HepG2 (cell line): ENCODE data around the gene RASSF4. TPM values are rescaled to one million over a fixed set of nuclear protein-coding genes. Genes with fewer than 3 reads are reported as not detected.

ENCODE experiments used
- ATAC-seq: fragments of 200-7000 bp; cut with Tn5 transposase; 3 replicates; pipeline ENCODE4 v1.9.1; 2020; ENCODE audit warnings: mild to moderate bottlenecking, moderate library complexity
- BruUV-seq: library from RNA; stranded (reverse); fragments of 400-500 nt; replicated peaks from 2 replicates; lab custom pipeline; 2021; lab: Mats Ljungman, UMichigan
- CTCF ChIA-PET: fragments of 300-600 bp; formaldehyde crosslinking; extraction: SDS; loops from one replicate; lab custom pipeline; 2021; ENCODE audit warnings: low total read pairs, inconsistent platforms, low intra/inter-chr PET ratio; lab: Yijun Ruan, JAX
- POLR2A ChIA-PET: fragments of 350-600 bp; sonication (Branson Sonifier 250); formaldehyde crosslinking; loops from one replicate; lab custom pipeline; 2020; ENCODE audit warnings: antibody characterized with exemption, inconsistent platforms; lab: Yijun Ruan, JAX
- DNase-seq: peaks from one replicate; pipeline ENCODE4 v3.0.0-alpha.2; 2015; ENCODE audit warnings: low spot score
- FAIRE-seq: peaks from 3 replicates; lab custom pipeline; 2011; peaks lifted over from hg19 to GRCh38; lab: Jason Lieb, UNC
- H2AFZ ChIP-seq: one replicate; pipeline ENCODE4 v1.6.1; 2011; ENCODE audit warnings: low read length, inconsistent platforms
- H3K27ac ChIP-seq: fragments of 300-600 bp; 3 replicates; pipeline ENCODE4 v1.8.0; 2011; ENCODE audit warnings: mixed run types, mild to moderate bottlenecking, mixed read lengths, low read length, inconsistent platforms; ENCODE audit not compliant: insufficient read depth; ENCODE audit errors: extremely low read length
- H3K27me3 ChIP-seq, 2 experiments: fragments of 200-600 bp in 1 of 2; 2 replicates in 1 of 2; 3 replicates in 1 of 2; pipeline versions ENCODE4 v1.6.0 to v1.8.0; 2011; ENCODE audit warnings: low read length in 2 of 2, mild to moderate bottlenecking in 2 of 2, moderate library complexity in 2 of 2, inconsistent platforms in 1 of 2; ENCODE audit not compliant: insufficient read depth in 2 of 2, control insufficient read depth in 1 of 2
- H3K36me3 ChIP-seq, 2 experiments: fragments of 200-600 bp in 1 of 2; replicated peaks in 1 of 2; 2 replicates in 1 of 2; 3 replicates in 1 of 2; pipeline versions ENCODE4 v1.5.1 to v1.8.0; 2011; ENCODE audit warnings: low read length in 2 of 2, inconsistent platforms in 1 of 2; ENCODE audit not compliant: insufficient read depth in 2 of 2, control insufficient read depth in 1 of 2
- H3K4me1 ChIP-seq: 2 replicates; pipeline ENCODE4 v1.5.1; 2012; ENCODE audit warnings: low read length, inconsistent platforms; ENCODE audit not compliant: insufficient read depth
- H3K4me2 ChIP-seq: 2 replicates; pipeline ENCODE4 v1.6.0; 2011; ENCODE audit warnings: low read depth, low read length, inconsistent platforms
- H3K4me3 ChIP-seq, 3 experiments: fragments of 200-600 bp in 1 of 3; sonication (generic), shearing (Covaris generic) in 1 of 3; replicated peaks in 1 of 3; 2 replicates each; pipeline ENCODE4 v1.5.1; 2011 to 2016; ENCODE audit warnings: low read length in 3 of 3, inconsistent platforms in 2 of 3, low read depth in 2 of 3, mild to moderate bottlenecking in 2 of 3, control low read depth in 1 of 3, mixed read lengths in 1 of 3; ENCODE audit not compliant: insufficient read depth in 1 of 3
- H3K79me2 ChIP-seq: one replicate; pipeline ENCODE4 v1.6.1; 2011; ENCODE audit warnings: low read length, inconsistent platforms; ENCODE audit not compliant: insufficient read depth
- H3K9ac ChIP-seq: 2 replicates; pipeline ENCODE4 v1.6.0; 2011; ENCODE audit warnings: mild to moderate bottlenecking, low read depth, low read length, inconsistent platforms; ENCODE audit not compliant: insufficient read depth
- H3K9me3 ChIP-seq: 2 replicates; pipeline ENCODE4 v1.5.1; 2012; ENCODE audit warnings: mild to moderate bottlenecking, low read length
- H4K20me1 ChIP-seq: 2 replicates; pipeline ENCODE4 v1.6.0; 2011; ENCODE audit warnings: inconsistent platforms, mild to moderate bottlenecking, low read length, moderate library complexity; ENCODE audit not compliant: insufficient read depth
- BRCA1 ChIP-seq: sonication (generic); formaldehyde crosslinking; IDR thresholded peaks from 2 replicates; pipeline ENCODE4 v1.4.0; 2020; ENCODE audit warnings: missing genetic modification reagents
- CREM ChIP-seq, 2 experiments: sonication (generic) in 1 of 2; formaldehyde crosslinking in 1 of 2; IDR thresholded peaks; 2 replicates each; pipeline versions ENCODE4 v1.4.0 to v1.6.1; 2016 to 2020; ENCODE audit warnings: antibody characterized with exemption in 1 of 2, mild to moderate bottlenecking in 1 of 2, missing genetic modification reagents in 1 of 2
- ERF ChIP-seq: IDR thresholded peaks from 2 replicates; pipeline ENCODE4 v1.6.1; 2018; ENCODE audit warnings: missing biosample characterization, missing genetic modification reagents
- HMG20A ChIP-seq: IDR thresholded peaks from 2 replicates; pipeline ENCODE4 v1.6.1; 2016; ENCODE audit warnings: borderline replicate concordance
- HNRNPLL ChIP-seq: fragments of 200-400 bp; formaldehyde crosslinking; IDR thresholded peaks from 2 replicates; pipeline ENCODE4 v1.6.1; 2017; ENCODE audit warnings: mild to moderate bottlenecking, low read depth, low read length; ENCODE audit not compliant: poor library complexity, severe bottlenecking
- JARID2 ChIP-seq: sonication (generic); formaldehyde crosslinking; IDR thresholded peaks from 2 replicates; pipeline ENCODE4 v1.8.1; 2023; ENCODE audit warnings: missing genetic modification reagents, inconsistent platforms; ENCODE audit not compliant: insufficient replicate concordance
- NCOR1 ChIP-seq: fragments of 200-600 bp; sonication (generic); IDR thresholded peaks from 2 replicates; pipeline ENCODE4 v1.7.0; 2017; ENCODE audit warnings: antibody characterized with exemption, low read length, borderline replicate concordance
- WIZ ChIP-seq: sonication (generic); formaldehyde crosslinking; IDR thresholded peaks from 2 replicates; pipeline ENCODE4 v1.5.1; 2020; ENCODE audit warnings: mild to moderate bottlenecking, missing genetic modification reagents
- ZNF30 ChIP-seq: sonication (generic); formaldehyde crosslinking; IDR thresholded peaks from 2 replicates; pipeline ENCODE4 v1.5.0; 2020; ENCODE audit warnings: mild to moderate bottlenecking, missing genetic modification reagents
- ZNF33B ChIP-seq: sonication (generic); formaldehyde crosslinking; IDR thresholded peaks from 2 replicates; pipeline ENCODE4 v1.5.1; 2020; ENCODE audit warnings: mild to moderate bottlenecking, missing genetic modification reagents
- ZNF674 ChIP-seq: sonication (generic); formaldehyde crosslinking; IDR thresholded peaks from 2 replicates; pipeline ENCODE4 v1.5.0; 2020; ENCODE audit warnings: low read depth, mild to moderate bottlenecking, missing genetic modification reagents
- ZNF737 ChIP-seq: sonication (generic); formaldehyde crosslinking; IDR thresholded peaks from 2 replicates; pipeline ENCODE4 v1.5.0; 2020; ENCODE audit warnings: missing genetic modification reagents, mild to moderate bottlenecking, borderline replicate concordance
- ZSCAN20 ChIP-seq: sonication (generic); formaldehyde crosslinking; IDR thresholded peaks from 2 replicates; pipeline ENCODE4 v1.4.0; 2020; ENCODE audit warnings: missing genetic modification reagents, mild to moderate bottlenecking, borderline replicate concordance
- WGBS: methylation state at CpG from one replicate; pipeline ENCODE4 v1.1.6; 2017; ENCODE audit warnings: low lambda C conversion rate; 5-methylcytosine and 5-hydroxymethylcytosine counted together
- in situ Hi-C: cut with HindIII; loops from 2 replicates; pipeline ENCODE4 v1.10.0; 2017; ENCODE audit warnings: low pct_unique_long_range_greater_than_20kb; ENCODE audit not compliant: extremely low pct_ligation_motif_present
- intact Hi-C: fragments of 100-400 bp; cut with micrococcal nuclease; formaldehyde crosslinking; loops from one replicate; pipeline ENCODE4 v1.10.0; 2022; ENCODE audit not compliant: unreplicated experiment
- polyA plus RNA-seq, 8 experiments: library from polyadenylated mRNA; depleted of rRNA in 3 of 8; stranded (reverse) in 7 of 8; unstranded in 1 of 8; fragments of >200 nt; fragmentation: Illumina TruSeq in 4 of 8; extraction: Trizol in 4 of 8; gene quantifications; 2 replicates each; pipeline versions ENCODE4 v1.2.1 to v1.2.3, GENCODE V29; 2011 to 2016; ENCODE audit warnings: low read depth in 4 of 8, missing spikeins in 1 of 8, mixed read lengths in 1 of 8; ENCODE audit not compliant: insufficient read depth in 1 of 8
- total RNA-seq, 5 experiments: library from RNA; depleted of rRNA; stranded (reverse); fragments of >200 nt; fragmentation: Illumina TruSeq; extraction: Trizol; gene quantifications; 2 replicates each; pipeline ENCODE4 v1.2.3, GENCODE V29; 2016; ENCODE audit warnings: low read depth in 1 of 5
- TF ChIP-seq, protein P1 (sequence below): sonication (generic); formaldehyde crosslinking; IDR thresholded peaks from 2 replicates; pipeline ENCODE4 v1.4.0; 2020; ENCODE audit warnings: mild to moderate bottlenecking, missing genetic modification reagents
- TF ChIP-seq, protein P2 (sequence below): sonication (generic); formaldehyde crosslinking; conservative IDR thresholded peaks from 2 replicates; pipeline ENCODE4 v1.8.0; 2022; ENCODE audit warnings: missing genetic modification reagents
- TF ChIP-seq, protein P3 (sequence below): sonication (generic); formaldehyde crosslinking; conservative IDR thresholded peaks from 2 replicates; pipeline ENCODE4 v1.8.0; 2022; ENCODE audit warnings: low read depth, missing genetic modification reagents

The RASSF4 gene
- total and polyA plus RNA-seq, 2 of the 13 experiments (the other 11 are each of a cell fraction or from before 2014, with no cell fraction given), result 34.0 to 51.7 TPM

DNA sequence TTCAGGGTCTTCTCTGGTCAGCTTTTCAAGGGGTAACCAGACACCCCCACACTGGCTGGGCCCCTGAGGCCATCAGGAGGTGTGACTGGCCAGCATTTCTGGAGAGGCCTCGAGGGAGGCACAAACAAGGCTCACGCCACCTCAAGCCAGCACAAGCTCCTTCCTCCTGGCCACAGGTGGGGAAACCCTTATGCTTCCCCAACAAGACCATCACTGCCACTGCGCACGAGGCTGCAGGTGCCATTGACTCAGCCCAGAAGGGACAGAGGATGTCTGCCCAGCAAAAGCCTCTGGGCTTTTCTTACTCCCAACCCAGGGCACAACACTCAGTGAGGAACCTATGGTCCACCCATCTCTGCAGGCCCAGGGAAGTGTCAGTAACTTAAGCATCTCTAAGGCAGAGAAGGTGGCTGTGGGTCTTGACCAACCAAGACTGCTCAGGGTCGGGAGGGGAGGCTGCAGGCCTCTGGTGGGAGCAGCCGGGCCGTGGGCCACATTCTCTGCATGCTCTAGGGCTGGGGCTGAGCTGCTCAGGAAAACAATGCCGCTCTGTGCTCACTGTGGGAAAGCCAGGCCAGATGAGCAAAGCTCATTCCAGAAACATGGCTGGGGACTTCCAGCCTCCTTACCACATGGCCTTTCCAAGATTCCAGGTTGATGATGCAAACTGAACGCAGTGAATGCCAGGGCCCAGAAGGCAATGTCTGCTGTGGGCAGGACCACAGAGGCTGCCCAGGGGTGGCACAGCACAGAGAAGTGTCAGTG is 24.2 kb upstream of the RASSF4 start:
- CTCF ChIA-PET, result interaction anchor here (0.9 to 1.0 kb wide), 2 partner anchors 29 to 40 kb away, joined by 3 to 8 read pairs; no protein-coding TSS in a partner anchor
- Histone ChIP-seq H3K27ac (peak overlapping the region; percentile 51), H3K9ac (peak overlapping the region; percentile 25; the same call in 1 of the 2 replicates), H3K4me1 (peaks cover 88% of the 10 kb centered on the region), H3K4me2 (peak overlapping the region; percentile 33; the same call in 1 of the 2 replicates), H2AFZ (no peak overlapping the region), H4K20me1 (no peaks in the 10 kb centered on the region), H3K36me3 (no peaks in the 10 kb centered on the region), H3K4me3 (peak overlapping the region in 1 of 3 experiments; percentile 4; a peak in 1 of 6 replicates), H3K9me3 (no peaks in the 10 kb centered on the region), H3K79me2 (no peaks in the 10 kb centered on the region), H3K27me3 (no peaks in the 10 kb centered on the region)
- intact Hi-C loops (loop anchor here (1.0 kb wide), 2 partner anchors 24 to 29 kb away; partner anchors contain the start of gene RASSF4), in situ Hi-C loops (no loop called here)
- ATAC-seq (peak; percentile 84), DNase-seq (peak; percentile 94), FAIRE-seq (peak; percentile 97)
- POLR2A ChIA-PET, result interaction anchor here (0.7 to 7.1 kb wide), 8 partner anchors 9 to 60 kb away, joined by 3 to 215 read pairs (median 6); partner anchors contain the start of genes DEPP1 and RASSF4
- BruUV-seq, result no TSS peak
- WGBS, result 45% methylated on average over 7 of the region's 9 CpGs
- no peak for TF ChIP-seq JARID2
- TF ChIP-seq HMG20A, result peak; percentile 83
- TF ChIP-seq, protein P1, sequence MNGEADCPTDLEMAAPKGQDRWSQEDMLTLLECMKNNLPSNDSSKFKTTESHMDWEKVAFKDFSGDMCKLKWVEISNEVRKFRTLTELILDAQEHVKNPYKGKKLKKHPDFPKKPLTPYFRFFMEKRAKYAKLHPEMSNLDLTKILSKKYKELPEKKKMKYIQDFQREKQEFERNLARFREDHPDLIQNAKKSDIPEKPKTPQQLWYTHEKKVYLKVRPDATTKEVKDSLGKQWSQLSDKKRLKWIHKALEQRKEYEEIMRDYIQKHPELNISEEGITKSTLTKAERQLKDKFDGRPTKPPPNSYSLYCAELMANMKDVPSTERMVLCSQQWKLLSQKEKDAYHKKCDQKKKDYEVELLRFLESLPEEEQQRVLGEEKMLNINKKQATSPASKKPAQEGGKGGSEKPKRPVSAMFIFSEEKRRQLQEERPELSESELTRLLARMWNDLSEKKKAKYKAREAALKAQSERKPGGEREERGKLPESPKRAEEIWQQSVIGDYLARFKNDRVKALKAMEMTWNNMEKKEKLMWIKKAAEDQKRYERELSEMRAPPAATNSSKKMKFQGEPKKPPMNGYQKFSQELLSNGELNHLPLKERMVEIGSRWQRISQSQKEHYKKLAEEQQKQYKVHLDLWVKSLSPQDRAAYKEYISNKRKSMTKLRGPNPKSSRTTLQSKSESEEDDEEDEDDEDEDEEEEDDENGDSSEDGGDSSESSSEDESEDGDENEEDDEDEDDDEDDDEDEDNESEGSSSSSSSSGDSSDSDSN (CRISPR knock-in tag), result peak; percentile 60; the same call in 1 of the 2 replicates
- peak; percentile 95 for TF ChIP-seq ERF
- no peak; the same call in 1 of the 2 replicates for TF ChIP-seq WIZ (CRISPR knock-in tag)
- no peak for TF ChIP-seq HNRNPLL
- no peak for TF ChIP-seq ZNF30 (CRISPR knock-in tag)
- TF ChIP-seq ZNF737, result no peak
- TF ChIP-seq, protein P2, sequence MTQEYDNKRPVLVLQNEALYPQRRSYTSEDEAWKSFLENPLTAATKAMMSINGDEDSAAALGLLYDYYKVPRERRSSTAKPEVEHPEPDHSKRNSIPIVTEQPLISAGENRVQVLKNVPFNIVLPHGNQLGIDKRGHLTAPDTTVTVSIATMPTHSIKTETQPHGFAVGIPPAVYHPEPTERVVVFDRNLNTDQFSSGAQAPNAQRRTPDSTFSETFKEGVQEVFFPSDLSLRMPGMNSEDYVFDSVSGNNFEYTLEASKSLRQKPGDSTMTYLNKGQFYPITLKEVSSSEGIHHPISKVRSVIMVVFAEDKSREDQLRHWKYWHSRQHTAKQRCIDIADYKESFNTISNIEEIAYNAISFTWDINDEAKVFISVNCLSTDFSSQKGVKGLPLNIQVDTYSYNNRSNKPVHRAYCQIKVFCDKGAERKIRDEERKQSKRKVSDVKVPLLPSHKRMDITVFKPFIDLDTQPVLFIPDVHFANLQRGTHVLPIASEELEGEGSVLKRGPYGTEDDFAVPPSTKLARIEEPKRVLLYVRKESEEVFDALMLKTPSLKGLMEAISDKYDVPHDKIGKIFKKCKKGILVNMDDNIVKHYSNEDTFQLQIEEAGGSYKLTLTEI (CRISPR knock-in tag), result no peak
- no peak for TF ChIP-seq ZNF674 (CRISPR knock-in tag)
- TF ChIP-seq CREM (IDR thresholded peaks at IDR 0.05), result no peak
- no peak for TF ChIP-seq CREM (CRISPR knock-in tag; IDR thresholded peaks at IDR 0.05)
- TF ChIP-seq BRCA1 (CRISPR knock-in tag), result no peak
- TF ChIP-seq, protein P3, sequence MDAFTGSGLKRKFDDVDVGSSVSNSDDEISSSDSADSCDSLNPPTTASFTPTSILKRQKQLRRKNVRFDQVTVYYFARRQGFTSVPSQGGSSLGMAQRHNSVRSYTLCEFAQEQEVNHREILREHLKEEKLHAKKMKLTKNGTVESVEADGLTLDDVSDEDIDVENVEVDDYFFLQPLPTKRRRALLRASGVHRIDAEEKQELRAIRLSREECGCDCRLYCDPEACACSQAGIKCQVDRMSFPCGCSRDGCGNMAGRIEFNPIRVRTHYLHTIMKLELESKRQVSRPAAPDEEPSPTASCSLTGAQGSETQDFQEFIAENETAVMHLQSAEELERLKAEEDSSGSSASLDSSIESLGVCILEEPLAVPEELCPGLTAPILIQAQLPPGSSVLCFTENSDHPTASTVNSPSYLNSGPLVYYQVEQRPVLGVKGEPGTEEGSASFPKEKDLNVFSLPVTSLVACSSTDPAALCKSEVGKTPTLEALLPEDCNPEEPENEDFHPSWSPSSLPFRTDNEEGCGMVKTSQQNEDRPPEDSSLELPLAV (CRISPR knock-in tag), result no peak
- peak; percentile 92; the same call in 1 of the 2 replicates for TF ChIP-seq ZNF33B (CRISPR knock-in tag)
- no peak for TF ChIP-seq NCOR1
- 0 out of 2 replicates have a peak, but pooled peaks have one; percentile 61 for TF ChIP-seq ZSCAN20 (CRISPR knock-in tag)
